ENCODE results near the gene NGF. TPM values are rescaled to one million over a fixed set of nuclear protein-coding genes. Genes with fewer than 3 reads are reported as not detected.

The NGF gene
- total and polyA plus RNA-seq, 12 donors, result 0.55 to 6.9 (median 1.5) TPM

- Histone ChIP-seq H3K9me3 (replicated peaks in 1 of 3) (no peaks in the 10 kb centered on the region), H3K36me3 (replicated peaks in 1 of 2) (no peaks in the 10 kb centered on the region), H3K27me3 (no peaks in the 10 kb centered on the region), H3K4me3 (no peak overlapping the region), H3K4me1 (replicated peaks in 1 of 2) (no peaks in the 10 kb centered on the region), H3K27ac (no peak overlapping the region)
- no peak for DNase-seq
- TF ChIP-seq CTCF (IDR thresholded peaks at IDR 0.05), result no peak
- TF ChIP-seq POLR2A (IDR thresholded peaks at IDR 0.05), result no peak
- WGBS, 4 donors, result 89 to 92% (median 91%) methylated on average over 20 to 30 of the region's 30 CpGs
- intact Hi-C loops (cut with DNase I), result no loop called here
Observed at GRCh38 chr1:115286431-115287205, 51.4 kb downstream of the NGF start.

GRCh38 chr1:115284209-115284608 is 53.8 kb downstream of the NGF start:
- no peak for DNase-seq

GRCh38 chr1:115283681-115284146 is 54.3 kb downstream of the NGF start:
- Histone ChIP-seq H3K27ac (peak overlapping the region in 4 of 5 donors; percentile 54 to 94 (median 78)), H3K27me3 (no peaks in the 10 kb centered on the region), H3K36me3 (replicated peaks in 1 of 2) (no peaks in the 10 kb centered on the region), H3K9me3 (replicated peaks in 1 of 3) (no peaks in the 10 kb centered on the region), H3K4me3 (no peak overlapping the region), H3K4me1 (replicated peaks in 1 of 2) (no peaks in the 10 kb centered on the region)
- no peak for DNase-seq
- TF ChIP-seq CTCF (IDR thresholded peaks at IDR 0.05) (no peak), POLR2A (IDR thresholded peaks at IDR 0.05) (no peak)
- intact Hi-C loops (cut with DNase I), result no loop called here
- WGBS, 4 donors, result 73 to 85% (median 78%) methylated on average over 12 to 20 of the region's 20 CpGs

More at GRCh38 chr1:115284209-115284608, 53.8 kb downstream of the NGF start:
- TF ChIP-seq POLR2A (IDR thresholded peaks at IDR 0.05), result no peak
- TF ChIP-seq CTCF (IDR thresholded peaks at IDR 0.05), result no peak
- Histone ChIP-seq H3K27me3 (no peaks in the 10 kb centered on the region), H3K4me1 (replicated peaks in 1 of 2) (no peaks in the 10 kb centered on the region), H3K9me3 (replicated peaks in 1 of 3) (no peaks in the 10 kb centered on the region), H3K27ac (peak overlapping the region in 4 of 5 donors; percentile 54 to 94 (median 78)), H3K4me3 (no peak overlapping the region), H3K36me3 (replicated peaks in 1 of 2) (no peaks in the 10 kb centered on the region)
- intact Hi-C loops (cut with DNase I), result no loop called here
- 76 to 81% (median 76%) methylated on average over 6 of the region's 6 CpGs for WGBS, 4 donors

- intact Hi-C loops (cut with DNase I), result no loop called here
- Histone ChIP-seq H3K27ac (peak overlapping the region in 4 of 5 donors; percentile 54 to 94 (median 78)), H3K36me3 (replicated peaks in 1 of 2) (no peaks in the 10 kb centered on the region), H3K4me3 (no peak overlapping the region), H3K9me3 (replicated peaks in 1 of 3) (no peaks in the 10 kb centered on the region), H3K27me3 (no peaks in the 10 kb centered on the region), H3K4me1 (replicated peaks in 1 of 2) (no peaks in the 10 kb centered on the region)
- DNase-seq, result no peak
- 75 to 79% (median 77%) methylated on average over 10 to 13 of the region's 13 CpGs for WGBS, 4 donors
- TF ChIP-seq POLR2A (IDR thresholded peaks at IDR 0.05), result no peak
- TF ChIP-seq CTCF (IDR thresholded peaks at IDR 0.05), result no peak
Observed at GRCh38 chr1:115283249-115283648, 54.8 kb downstream of the NGF start.

Data from adrenal gland (tissue), 12 donors.